Putamen (tissue), 1 donor: ENCODE results near the gene SELENOT.
A peak's percentile ranks its signal among the peaks of the same experiment; 100 is the strongest.
"Not testable (repeated sequence)": the region's sequence is repeated elsewhere in the genome, so short reads cannot be mapped to it uniquely, and the experiment has no call there.

Experiments
- DNase-seq: peaks from one replicate; pipeline ENCODE4 v3.0.0-alpha.2; 2016; ENCODE audit warnings: low spot score

The SELENOT gene, protein sequence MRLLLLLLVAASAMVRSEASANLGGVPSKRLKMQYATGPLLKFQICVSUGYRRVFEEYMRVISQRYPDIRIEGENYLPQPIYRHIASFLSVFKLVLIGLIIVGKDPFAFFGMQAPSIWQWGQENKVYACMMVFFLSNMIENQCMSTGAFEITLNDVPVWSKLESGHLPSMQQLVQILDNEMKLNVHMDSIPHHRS

DNA sequence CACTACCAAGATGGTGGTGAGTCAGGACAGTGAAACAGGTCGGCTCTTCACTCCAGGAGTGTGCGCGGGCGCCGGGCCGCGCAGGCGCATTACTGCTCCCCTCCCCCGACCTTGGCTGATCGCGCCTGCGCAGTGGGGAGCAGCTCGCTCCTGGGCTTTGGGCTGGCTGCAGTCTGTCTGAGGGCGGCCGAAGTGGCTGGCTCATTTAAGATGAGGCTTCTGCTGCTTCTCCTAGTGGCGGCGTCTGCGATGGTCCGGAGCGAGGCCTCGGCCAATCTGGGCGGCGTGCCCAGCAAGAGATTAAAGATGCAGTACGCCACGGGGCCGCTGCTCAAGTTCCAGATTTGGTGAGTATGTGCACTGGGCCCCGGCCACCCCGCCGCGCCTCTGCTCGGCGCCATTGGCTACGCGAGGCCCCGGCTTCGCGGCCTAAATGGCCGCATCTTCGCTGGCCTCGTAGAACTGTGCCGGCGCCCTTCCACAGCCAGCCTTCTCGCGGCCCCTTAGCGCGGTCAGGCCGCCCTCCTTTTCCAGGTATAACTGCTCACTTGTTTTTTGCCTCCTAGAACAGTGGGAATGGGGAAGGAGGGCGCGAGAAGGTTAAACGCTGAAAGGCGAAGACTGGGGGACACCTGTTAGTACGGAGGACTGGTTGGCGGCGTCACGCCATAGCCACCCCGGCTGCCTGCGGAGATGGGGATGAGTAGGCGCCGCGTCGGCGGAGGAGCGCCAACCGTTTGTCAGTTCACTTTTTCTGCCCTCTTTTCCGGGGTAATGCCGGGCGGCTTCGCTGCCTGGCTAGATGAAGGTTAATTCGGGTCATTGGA lies at the start of gene SELENOT:
TSS of gene SELENOT (plus strand) at position 169 of the 827 bp plus-strand sequence. CDS start at position 211, 42 bp downstream.
- DNase-seq: peak; percentile 94

DNA sequence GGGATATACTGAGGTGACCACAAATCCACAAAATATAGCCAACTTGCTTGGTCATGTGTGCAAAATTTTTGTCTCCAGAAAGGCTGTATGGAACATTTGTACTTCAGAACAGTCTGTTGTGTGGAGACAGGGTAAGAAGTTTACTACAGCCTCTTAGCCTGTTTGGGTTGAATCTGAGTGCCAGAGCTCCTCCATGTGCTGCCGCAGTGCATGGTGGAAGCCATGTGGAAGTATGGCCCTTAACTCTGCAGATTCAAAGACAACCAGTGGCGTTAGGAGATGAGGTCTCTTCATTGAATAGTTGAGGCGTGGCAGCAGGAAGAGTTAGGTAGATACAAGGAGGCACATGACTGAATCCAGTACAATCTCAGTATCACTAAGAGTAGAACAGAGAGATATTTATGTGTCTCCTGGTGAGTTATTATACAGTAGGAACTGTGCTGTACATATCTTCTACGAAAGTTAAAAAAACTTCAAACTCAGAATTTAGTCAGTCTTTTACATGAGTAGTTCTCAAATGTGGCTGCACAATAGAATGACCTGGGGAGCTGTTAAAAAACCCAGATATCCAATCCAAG lies 47.2 kb upstream of the SELENOT start:
- no peak for DNase-seq

DNA sequence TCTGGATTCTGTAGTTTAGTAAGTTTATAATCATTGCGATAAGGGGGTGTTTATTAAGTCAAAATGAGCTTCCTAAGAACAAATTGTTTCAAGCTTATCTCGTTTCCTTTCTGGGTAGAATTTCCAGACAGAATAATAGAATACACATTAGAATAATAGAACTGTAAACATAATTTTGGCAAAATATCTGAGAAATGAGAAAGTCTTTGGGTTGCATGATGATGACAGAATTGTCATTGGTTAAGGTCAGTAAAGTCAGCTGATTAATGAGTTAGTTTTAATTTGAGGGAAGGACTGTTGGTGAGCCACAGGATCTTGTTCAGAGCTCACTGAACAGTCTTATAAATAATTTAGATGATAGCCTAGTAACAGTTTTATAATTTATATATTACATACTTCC lies 46.3 kb upstream of the SELENOT start:
- no peak for DNase-seq

DNA sequence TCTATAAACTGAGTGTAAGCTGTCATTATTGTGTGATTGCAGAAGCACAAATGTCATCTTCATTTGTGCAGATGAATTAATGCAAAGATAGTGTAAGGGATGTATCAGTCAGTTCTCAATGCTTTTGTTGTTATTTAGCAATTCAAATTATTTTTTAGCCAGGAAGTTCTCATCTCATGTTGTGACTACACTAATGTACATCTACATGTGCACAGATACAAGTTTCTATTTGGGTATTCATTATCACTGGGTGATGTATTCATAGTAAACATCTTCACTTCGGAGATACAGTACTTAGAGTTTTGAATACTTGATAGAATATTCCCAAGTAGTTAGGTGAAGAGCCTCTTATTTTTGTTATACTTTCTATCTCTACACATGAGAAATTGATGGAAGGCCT lies 45.4 kb upstream of the SELENOT start:
- DNase-seq: no peak

DNA sequence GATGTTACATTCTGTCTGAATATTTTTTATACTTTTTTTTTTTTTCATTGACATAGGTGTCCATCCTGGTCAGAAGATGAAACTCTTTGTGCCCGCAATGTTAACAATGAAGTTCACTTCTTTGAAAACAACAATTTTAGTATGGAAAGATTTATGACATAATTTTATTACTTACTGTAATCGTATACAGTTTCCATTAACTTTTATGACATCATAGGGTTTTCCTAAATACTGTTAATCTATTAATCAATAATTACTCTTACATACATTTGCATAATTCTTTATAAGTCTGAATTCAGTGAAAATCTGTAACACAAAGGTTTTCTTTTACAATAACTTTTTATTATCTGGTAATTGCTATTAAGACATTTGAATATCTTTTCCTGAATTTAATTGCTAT lies 38.9 kb upstream of the SELENOT start:
- DNase-seq: no peak

DNA sequence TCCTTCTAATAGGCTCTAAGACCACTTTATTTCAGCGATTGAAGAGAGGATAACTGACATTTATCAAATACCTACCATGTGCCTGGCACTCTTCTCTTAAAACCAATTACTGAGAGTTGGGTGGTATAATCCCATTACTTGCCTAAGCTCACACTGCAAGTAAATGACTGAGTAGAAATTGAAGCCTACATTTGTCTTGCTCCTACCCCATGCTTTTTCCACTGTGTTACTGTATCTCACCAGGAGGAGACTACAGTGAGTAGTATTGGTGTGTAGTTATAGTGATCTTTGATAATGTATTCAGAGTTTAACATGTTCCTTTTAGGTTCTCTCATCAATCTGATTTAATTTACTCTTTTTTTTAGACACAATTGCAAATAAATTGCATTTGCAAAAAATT lies 35.8 kb upstream of the SELENOT start:
- no peak for DNase-seq

DNA sequence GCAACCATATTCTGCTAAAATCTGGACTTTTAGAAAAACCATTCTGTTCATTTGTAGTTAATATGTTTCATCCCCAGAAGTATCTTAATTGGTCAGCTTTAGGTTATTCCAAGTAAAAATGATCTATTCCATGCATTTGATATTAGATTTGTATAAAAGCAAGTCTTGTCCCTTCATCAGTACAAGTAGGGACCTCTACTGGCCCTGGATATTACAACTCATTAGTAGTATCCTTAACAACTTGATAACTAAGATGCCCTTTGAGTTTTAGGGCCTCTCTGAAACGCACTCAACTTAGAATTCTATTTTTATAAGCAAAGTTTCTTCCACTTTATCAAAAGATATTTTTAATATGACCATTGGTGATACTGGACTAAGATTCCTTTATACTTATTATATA lies 25.3 kb upstream of the SELENOT start:
- no peak for DNase-seq

DNA sequence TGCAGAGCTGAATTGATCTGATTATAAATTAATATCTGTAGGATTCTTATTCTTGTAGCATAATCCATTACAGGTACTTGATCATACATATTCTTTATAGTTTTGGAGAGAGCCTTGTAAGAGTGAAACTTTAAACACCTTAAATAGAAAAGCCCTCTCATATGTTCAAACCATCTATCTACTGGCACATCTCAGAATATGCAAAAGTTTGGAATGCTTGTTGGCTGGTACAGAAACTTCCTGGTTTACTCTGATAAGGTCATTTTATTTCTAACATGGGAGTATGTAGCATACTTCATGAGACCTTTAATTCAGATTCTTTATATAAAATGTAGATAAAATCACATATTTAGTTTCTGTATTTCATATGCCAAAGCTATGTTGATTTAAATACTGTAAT lies 21.9 kb upstream of the SELENOT start:
- no peak for DNase-seq

DNA sequence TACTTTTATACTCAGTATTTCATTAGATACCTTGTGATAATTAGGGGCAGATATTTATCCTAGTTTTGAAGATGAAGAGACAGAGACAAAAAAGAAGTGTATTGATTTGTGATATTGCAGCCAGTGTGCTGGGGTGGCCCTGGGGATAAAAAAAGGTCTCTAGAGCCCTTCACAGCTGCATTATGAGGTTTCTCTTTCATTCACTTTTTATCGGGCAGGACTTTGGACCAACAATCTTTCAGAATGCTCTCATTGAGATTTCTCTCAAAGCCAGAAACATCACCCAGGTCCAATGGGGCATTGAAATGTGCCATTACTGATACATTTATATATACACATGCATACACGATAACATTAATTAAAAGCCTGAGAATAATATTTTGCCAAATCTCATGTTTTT lies 20.5 kb upstream of the SELENOT start:
- DNase-seq: no peak

DNA sequence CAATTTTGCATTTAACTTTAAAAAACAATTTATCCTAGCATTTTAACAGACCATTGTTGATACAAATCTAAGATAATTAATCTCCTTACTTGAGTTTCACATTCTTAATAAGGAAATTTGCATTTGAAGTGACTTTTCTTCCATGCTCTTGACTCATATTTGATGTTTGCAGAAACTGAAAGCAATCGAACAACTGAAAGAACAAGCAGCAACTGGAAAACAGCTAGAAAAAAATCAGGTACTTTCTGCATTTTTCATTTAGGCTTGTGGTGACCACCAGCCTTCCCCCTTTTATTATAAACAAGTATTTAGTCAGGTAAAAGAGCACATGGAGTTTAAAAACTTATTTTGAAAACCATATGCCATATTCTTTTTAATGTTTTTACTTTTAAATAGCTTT lies 20.1 kb upstream of the SELENOT start:
- DNase-seq: no peak

DNA sequence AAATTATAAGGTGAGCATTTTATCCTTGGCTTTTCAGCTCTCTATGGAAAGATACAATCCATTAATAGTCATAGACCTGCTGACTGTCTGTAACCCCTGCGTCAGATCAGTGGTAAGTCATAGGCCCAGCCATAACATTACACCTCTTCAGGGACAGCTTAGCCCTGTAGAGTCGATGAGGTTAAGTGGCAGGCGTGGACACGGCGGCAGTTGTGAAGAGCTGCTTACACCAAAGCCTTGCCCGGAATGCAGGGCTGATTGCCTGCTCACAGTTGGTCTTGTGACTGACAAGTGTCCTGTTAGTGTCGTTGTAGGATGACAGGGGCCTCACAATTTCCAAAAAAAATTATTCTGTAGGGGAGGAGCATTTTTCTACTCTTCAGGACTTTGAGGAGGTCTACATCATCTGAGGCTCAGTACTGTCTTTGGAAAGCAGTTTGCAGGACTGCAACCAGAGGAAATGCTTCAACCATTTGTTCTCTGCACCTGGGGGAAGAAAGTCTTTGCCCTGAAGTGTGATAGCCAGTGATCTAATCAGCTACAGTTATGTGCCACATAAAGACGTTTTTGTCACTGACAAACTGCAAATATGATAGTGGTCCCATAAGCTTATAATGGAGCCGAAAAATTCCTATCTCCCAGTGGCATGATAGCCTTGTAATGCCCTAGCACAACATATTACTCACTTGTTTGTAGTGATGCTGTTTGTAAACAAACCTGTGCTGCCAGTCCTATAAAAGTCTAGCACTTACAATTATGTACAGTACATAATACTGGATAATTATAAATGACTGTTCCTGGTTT lies 14.9 kb upstream of the SELENOT start:
- no peak for DNase-seq

DNA sequence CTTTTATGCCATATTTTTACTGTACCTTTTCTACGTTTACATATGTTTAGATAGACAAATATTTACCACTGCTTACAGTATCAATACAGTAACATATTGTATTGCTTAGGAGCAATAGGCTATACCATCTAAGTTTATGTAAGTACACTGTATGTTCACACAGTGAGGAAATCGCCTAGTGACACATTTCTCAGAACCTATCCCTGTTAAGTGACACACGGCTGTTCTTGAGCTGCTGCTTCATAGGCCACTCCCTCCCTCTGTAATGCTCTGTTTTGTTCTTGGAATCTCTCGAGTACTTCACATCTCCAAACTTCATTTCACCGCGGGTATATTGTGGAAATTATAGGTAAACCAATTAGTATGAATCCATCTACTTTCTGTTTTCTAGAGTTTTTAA lies 13.4 kb upstream of the SELENOT start:
- no peak for DNase-seq

DNA sequence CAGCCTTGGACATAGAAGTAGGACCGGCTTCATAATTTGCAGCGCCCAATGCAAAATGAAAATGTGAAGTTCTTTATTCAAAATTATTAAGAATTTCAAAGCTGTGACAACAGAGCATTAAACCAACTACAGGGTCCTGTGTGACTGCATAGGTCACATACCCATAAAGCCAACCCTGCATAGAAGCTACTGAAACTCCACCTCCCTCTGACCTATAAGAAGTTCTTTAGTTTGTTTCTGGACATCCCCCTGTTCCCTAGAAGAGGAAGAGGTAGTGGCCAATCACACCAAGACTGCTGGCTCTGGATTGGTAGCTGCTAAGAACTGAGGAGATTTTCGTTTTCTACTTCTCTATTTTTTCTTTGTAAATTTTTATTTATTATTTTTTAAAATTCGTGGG lies 9.0 kb upstream of the SELENOT start:
- no peak for DNase-seq

DNA sequence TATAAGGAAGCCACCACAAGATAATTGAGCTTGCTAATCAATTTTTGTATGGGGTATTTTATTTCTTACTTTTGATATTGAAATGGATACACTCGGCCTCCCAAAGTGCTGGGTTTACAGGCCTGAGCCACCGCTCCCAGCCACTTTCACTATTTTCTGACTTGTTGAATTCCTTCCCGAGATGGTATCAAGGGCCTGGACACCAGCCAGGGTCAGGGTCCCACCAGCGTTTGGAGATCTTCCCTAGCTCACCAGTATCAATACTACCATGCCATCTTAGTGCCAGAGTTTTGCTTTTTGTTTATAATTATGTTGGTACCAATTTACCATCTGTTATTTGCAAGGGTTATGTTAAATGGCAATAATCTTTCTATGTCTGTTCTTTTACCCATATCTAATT lies 5.5 kb upstream of the SELENOT start:
- DNase-seq: no peak

DNA sequence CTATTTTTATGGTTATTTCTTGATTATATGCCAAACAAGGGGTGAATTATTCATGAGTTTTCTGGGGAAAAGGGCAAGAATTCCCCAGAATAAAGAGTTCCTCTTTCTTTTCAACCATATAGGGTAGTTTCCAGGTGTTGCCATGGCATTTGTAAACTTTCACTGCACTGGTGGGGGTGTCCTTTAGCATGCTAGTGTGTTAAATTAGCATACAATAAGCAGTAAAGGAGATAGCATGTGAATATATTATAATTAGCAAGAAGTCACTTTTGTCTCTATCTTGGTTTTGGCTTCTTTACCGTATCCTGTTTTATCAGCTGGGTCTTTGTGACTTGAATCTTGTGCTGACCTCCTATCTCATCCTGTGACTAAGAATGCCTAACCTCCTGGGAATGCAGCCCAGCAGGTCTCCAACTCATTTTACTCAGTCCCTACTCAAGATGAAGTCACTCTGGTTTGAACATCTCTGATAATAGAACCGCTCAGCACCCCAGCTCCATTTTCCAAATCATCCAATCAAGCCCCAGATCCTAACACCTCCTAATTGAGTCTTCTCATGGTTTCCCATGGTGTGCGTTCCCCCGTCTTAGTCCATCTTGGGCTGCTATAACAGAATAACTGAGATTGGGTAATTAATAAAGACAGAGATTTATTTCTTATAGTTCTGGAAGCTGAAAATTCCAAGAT lies 3.4 kb upstream of the SELENOT start:
- no peak for DNase-seq

DNA sequence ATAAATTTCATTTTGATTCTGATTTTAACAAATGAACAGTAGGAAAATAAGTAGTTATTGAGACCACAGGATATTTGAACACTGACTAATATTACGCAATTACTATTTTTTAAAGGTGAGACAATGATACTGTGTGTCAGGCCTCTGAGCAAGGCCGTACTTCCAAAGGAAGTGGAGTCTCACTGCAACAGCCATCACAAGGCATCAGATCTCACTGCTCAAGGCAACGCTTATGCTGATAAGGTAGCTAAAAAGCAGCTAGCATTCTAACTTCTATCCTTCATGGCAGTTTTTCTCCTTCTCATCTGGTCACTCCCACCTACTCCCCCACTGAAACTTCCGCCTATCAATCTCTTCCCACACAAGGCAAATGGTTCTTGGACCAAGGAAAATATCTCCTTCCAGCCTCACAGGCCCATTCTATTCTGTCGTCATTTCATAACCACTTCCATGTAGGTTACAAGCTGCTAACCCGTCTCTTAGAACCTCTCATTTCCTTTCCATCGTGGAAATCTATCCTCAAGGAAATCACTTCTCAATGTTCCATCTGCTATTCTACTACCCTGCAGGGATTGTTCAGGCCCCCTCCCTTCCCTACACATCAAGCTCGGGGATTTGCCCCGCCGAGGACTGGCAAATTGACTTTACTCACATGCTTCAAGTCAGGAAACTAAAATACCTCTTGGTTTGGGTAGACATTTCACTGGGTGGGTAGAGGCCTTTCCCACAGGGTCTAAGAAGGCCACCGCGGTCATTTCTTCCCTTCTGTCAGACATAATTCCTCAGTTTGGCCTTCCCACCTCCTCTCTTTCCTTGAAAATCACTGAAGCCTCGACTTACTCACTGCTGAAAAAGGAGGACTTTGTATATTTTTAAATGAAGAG lies 2.2 kb upstream of the SELENOT start:
- DNase-seq: not testable (repeated sequence)

DNA sequence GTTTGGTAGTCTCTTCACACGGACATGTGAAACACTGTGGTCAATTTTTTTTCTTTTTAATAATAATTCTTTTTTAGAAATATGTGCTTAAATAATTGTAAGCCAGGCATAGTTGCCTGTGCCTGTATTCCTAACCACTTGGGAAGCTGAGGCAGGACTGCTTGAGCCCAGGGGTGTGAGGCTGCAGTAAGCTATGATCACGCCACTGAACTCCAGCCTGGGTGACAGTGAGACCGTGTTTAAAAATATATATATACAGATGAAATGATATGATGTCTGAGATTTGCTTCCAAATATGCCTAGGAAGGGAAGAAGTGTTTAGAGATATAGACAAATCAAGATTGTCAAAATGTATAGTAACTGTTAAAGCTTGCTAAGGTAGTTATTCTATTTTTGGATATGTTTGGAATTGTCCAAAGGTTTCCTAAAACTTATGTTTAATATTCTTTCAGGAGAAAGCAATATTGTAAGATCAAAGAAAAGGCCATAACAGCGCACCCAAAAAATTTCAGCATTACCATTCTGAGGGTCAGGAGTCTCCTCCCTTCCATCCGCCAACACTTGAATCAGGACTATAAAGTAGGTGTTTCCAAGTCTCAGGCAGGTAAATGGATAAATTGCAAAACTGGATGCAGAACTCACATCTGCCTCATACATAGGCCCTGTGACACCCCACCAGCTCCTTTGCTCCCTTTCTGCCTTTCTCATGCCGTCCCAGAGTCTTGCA lies 532 bp upstream of the SELENOT start:
- DNase-seq: no peak

DNA sequence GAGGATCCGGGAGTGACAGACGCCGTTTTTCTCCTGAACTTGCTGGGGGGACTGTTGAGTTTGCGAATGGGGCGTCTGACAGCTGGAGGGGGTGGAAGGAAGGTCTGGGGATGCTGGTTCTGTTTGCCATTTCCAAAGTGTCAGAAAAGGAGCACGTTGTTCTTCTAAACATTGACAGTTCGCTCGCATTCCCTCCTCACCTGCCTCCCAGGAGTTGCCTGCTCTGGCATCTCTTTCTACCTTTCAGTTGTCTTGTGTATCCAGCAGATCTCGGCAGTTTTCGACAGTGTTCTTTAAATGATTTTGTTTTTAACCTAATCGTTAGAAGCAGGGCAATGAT lies 829 bp downstream of the SELENOT start:
- DNase-seq: no peak

DNA sequence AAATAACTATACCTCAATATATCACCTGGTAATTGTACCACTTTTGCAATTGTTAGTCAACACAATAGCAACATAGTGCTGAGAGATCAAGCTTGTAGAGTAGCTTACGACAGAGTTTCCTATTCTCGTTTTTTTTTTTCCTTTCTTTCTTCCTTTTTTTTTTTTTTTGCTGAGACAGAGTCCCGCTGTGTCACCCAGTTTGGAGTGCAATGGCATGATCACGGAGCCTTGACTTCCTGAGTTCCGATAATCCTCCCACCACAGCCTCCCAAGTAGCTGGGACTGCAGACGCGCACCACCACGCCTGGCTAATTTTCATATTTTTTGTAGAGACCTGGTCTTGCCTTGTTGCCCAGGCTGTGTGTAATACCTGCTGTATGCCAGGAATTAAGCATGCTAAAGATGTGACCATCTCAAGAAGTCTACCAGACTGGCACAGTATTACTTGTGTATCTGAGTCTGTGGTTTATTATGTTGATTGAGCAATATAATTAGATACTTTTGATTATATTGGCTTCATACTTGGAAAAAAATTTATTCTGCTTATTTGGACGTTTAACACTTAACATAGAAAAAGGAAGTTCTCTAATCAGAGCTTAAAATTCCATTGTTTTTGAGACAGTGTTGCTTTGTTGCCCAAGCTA lies 3.0 kb downstream of the SELENOT start:
- DNase-seq: no peak
